ENCODE results near the gene LRRIQ4.

The LRRIQ4 gene

DNA sequence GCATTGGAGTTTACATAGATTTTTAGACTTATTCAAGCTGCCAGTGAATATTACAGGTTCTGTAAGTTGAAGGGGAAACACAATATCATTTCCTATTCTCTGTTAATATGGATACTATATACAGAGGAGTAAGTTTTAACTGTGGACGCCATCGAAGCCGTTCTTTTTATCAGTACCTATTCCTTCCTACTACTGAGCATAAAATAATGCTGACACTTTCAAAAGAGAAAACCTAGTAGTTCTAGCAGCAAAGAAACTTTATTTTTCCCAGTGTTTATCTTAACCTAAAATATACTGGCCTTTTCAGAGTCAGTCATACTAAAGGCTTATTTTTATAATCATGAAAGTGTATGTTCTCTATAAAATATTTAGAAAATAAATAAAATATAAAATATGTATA is 42.8 kb downstream of the LRRIQ4 start:
- DNase-seq (ENCODE audit: low read depth in 2 of 2) = no peak

DNA sequence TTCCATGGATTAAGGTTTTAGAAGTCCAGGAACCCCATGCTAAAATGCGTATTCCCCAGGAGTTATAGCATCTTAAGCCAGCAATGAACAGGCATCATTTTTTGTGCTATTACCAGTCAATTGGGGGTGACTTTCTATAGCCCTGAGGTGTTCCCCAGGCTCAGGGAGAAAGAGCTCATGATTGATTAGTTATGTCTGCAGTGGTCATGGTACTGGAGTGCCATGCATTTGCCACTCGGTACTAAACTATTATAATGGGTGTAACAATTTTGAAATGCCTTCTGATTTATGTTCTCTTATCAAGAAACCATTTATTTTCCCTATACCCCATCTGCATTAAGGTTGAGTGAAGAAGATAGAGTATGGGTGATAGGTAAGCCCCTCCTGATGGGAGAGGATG is 45.1 kb downstream of the LRRIQ4 start:
- DNase-seq (ENCODE audit: low read depth in 2 of 2) = no peak

DNA sequence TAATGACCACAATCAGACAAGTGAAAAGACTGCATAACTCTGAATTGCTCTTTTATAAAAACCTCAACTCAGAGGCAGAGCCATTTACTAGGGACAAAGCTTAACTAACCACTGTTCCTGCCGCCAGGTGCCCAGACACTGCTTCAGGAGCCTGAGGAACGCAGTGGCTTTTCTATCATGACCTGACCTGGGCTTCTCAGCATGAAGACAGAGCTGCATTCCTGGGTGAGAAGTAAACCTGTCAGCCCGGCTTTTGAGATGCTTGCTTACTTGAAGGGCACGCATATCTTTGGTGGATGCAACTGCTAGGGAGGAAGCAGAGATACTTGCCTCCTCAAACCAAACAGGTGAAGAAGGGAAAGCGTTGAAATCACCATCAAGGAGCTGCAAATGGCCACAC is 49.2 kb downstream of the LRRIQ4 start:
- no peak for DNase-seq (ENCODE audit: low read depth in 2 of 2)

DNA sequence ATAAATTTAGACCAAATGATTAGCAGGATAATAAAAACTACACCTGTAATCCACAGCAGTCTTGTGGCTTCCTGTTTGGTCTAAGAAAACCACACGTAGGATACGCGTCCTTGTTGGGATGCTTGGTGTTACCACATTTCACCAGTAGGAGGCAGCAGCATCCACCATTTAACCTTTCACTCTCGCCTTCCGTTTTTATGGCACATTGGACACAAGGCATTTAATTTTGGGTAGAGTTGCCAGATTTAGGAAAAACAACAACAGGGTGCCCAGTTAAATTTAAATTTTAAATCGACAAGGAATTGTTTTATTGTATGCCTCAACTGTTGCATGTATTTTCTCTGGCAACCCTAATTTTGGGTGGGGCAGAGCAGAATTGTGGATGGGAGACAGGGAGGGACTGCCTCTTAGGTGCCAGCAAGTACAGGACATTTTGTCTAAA is 50.8 kb downstream of the LRRIQ4 start:
- peak; percentile 42 to 44 for DNase-seq (ENCODE audit: low read depth in 2 of 2)

DNA sequence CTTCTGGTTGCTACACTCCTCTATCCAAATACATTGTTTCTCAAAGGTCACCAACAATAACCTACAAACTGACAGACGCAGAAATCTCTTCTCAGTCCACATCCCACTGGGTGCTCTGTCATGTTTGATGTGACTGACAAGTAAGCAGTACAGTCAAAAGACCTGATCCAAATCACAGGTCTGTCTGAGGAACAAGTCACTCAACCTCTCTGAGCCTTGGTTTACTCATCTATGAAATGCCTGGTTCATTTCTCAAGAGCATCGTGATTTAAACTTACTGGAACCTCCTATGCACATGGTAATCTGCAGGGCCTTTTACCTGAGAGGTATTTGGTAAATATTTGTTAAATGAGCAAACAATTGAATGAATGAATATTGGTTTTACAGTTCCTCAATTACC is 51.6 kb downstream of the LRRIQ4 start:
- no peak for DNase-seq (ENCODE audit: low read depth in 2 of 2)

DNA sequence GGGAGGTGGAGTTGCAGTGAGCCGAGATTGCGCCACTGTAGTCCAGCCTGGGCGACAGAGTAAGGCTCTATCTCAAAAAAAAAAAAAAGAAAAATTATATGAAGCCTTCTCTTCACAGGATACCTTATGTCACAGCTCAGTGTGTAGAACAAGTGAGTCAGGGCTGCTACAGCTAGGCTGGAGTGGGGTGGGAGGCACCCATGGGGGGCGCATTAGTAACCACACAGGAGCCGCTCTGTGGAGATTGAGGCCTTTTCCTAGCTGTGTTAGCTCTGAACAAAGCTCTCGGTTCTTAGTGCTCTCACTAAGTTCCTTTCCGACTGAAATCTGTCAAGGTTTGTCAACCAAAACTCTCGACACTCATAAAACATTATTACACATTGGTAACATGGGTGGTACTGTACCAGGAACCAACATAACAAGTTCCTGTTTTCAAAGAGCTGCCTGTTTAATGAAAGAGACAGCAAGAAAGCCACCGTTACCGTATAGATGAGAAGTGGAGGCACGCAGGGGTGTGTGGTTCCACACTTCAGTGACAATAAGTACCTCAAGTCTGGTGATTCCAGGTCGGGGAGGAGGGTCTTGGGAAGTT is 52.6 kb downstream of the LRRIQ4 start:
- DNase-seq (ENCODE audit: low read depth in 2 of 2) = no peak

DNA sequence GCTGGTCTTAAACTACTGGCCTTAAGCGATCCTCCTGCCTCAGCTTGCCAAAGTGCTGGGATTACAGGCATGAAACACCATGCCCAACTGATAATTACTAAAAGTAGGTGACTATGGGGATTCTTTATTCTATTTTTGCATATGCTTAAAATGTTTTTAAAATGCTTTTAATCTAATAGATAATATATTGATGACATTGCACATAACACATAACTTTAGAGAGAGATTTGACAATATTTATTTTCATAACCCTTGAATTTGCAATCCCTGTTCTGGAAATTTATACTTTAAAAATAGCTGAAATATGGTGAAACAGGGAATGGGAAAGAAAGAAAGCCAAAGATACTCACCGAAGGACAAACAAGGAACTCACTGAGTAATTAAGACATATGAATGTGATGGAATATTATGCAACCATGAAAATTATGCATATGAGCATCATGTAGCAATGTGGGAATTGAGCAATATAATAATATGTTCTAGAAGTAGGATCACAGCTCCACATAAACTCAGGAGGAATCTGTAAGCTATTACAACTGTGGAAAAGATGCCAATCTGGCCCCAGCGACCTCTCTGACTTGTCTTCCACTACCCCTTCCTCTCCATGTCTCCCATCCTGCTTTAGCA is 55.0 kb downstream of the LRRIQ4 start:
- no peak for DNase-seq (ENCODE audit: low read depth in 2 of 2)

DNA sequence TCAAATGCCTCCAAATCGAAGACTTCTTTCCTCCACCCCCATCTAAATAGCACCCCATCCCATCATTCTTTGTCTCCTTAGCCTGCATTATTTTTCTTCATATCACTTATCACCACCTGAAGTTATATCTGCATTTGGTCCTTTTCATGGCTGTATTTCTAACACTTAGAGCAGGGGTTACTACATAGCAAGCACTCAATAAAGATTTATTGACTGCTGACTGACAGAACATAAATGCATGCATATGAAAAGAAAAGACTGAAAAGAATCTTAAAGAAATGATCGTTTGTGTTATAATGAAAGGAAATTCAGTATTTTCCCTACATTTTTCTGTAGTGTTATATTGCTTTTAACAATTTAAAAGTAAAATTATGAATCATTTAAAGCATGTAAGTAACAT is 55.7 kb downstream of the LRRIQ4 start:
- no peak for DNase-seq (ENCODE audit: low read depth in 2 of 2)

DNA sequence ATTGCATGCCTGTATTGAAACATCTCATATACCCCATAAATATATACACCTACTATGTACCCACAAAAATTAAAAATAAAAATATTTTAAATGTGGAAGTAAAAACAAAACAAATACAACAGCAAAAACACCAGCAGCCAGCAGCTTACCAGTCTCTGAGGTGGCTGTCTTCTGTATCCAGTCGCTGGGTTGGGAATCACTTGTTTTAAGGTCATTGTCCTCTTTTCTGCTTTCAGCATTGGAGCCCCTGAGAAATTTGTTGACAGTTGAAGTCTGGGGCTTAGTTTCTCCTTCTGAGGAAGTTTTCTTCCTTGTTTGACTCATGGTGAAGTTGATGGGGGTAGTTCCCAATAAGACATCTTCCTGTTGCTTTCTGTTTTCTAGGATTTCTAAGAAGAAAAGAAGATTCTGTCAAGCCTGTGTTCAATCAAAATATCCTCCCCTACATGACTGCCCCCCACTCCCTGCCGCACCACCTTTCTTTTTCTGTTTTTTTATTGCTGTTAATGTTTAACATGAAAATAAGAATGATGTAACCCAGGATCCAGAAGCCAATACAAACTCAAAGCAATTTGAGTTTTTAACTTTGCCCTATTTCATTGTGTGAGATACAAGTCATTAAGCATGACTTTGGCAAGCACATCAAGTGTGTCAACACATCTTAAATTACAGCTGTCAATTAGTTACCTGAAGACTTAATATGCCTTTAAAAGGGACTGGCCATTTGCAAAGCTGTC is 57.0 kb downstream of the LRRIQ4 start, which contains the start of gene LRRC31:
Gene LRRC31, minus strand, starts transcription at position 452 of the 737 bp plus-strand sequence. Its CDS starts 128 bp downstream, at position 324.
- no peak for DNase-seq (ENCODE audit: low read depth in 2 of 2)

DNA sequence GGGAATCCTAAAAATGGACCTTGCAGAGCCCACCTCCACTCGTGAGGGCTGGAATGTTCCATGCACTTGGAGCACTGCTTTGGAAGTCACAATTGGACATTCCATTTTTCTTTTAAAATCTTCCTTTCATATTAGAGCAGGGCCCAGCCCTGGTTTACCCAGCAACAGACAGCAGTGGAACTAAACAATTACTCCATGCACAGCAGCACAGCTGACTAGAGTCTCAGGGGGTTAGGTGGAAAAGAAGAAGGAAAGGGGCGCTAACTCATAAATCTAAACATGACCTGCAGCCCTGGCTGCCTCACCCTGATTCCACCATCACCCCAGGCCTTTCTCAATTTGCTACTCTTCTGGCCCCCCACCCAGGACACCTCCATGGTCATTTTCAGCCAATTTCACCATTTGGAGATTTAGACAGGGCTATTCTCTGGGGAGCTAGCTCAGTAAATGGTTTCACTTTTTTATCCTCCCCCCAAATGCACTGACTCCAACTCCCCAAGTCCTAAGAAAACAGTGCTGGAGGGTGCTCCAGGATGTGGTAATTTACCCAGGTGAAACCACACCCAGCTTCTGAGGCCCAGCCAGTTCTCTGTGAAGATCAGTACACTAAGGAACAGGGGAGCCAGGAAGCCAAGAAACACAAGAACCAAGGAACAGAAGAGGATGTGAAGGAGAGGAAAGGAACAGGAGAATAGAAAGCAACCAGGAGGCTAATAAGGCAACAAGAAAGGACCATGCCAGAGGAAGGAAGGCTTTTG is 58.6 kb downstream of the LRRIQ4 start:
- no peak for DNase-seq (ENCODE audit: low read depth in 2 of 2)

DNA sequence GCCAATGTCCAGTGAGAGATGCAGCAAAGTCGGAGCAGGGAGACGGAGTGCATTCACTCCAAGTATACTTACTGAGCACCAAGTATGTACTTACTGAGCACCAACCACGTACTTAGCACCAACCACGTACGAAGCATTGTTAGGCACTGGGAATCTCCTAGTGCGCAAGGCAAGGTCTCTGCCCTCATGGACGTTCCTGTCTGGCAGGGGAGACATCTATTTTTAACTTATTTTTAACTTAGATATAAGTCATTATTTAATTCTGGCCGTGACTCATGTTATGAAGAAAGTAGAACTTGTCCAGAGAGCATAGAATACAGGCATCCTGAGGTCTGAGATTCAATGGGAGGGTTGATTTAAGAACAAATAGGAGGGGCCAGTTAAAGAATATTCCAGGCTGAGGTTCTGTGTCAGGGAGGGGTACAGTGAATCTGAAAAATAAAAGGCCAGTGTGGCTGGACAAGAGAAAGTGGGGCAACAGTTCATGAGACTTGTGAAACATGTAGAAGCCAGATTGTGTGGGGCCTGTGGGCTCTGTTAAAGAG is 66.4 kb downstream of the LRRIQ4 start:
- DNase-seq (ENCODE audit: low read depth in 2 of 2) = no peak

DNA sequence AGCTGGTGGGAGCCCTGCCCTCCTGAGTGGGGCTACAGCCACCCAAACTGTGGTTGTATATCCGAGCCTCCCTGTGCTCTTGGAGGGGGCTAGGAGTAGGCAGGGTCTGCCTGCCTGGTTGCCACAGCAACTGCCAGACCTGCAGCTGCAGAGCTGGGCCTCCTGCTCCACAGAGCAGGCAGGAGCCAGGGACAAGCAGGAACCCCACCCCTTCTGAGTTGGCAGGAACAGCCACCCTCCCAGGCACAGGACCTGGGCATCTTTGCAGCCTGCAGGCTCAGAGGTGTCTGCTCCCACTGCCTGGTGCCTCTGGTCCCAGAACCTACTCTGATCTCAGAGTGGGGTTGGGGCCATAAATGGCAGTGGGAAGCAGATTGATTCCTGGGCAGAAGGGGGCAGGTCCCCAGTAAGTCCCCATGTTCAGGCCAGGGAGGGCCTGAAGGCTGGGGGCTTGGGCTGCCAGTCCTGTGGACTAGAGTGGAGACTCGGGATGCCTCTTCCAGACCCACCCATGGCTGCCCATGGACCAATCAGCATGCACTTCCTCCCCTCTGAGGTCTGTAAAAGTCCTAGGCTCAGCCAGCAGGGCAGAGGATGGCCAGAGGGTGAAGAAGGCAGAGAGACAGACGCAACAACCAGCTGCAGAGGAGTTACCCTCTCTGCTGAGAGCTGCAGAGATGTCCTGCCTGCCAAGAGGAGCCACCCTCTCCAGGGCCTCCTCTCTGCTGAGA is 67.3 kb downstream of the LRRIQ4 start:
- DNase-seq (ENCODE audit: low read depth in 2 of 2) = no peak

DNA sequence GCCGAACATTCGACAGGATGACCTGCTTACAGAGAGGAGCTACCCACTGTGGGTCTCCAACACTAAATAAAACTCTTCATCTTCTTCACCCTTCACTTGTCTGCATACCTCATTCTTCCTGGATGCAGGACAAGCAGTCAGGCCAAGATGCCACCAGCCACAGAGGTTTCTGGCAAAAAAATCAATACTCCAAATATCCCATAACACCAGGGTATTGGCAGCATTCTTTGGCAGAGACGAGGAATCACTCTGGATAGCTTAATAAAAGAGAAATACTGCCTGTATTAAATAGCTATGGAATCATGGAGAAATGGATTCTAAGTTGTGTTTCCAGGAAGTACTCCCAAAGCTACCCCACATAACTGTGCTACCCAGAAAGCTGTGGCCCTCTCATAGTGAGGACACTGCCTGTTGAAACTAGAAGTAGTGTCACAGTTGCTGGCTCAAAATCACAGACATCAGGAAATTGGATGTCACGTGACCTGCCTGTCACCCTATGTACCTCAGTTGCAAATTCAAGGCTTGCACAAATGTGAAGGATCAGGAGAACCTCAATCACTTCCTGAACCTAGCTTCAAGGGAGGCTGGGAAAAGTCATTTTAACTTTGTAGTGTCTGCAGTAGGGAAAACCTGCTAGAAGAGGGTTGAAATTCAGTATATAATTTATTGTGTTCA is 68.0 kb downstream of the LRRIQ4 start:
- DNase-seq (ENCODE audit: low read depth in 2 of 2) = no peak

DNA sequence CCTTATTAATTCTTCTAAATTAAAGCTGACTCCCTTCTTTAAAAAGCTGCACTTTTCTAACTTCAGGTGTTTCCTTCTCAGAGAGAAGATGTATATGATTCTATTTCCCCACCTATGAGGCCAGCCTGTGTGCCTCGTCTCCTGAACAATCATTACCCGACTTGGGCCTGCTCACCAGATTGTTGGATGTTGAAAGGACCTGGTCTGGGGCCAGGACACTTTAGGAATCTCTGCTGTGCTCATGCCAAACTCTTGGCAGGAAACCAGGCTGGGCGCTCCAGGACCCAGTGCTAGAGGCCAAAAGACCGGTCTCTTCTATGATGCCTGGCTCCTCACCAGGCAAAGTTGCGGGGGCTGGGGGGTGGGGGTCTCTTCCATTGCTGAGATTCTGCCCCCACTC is 74.0 kb downstream of the LRRIQ4 start:
- no peak for DNase-seq (ENCODE audit: low read depth in 2 of 2)
